Upper lobe of right lung (tissue), 1 donor: ENCODE measurements around the gene AIP. TPM values are rescaled to one million over a fixed set of nuclear protein-coding genes. Genes with fewer than 3 reads are reported as not detected.

Experiments
- ATAC-seq: fragments of 200-7000 bp; cut with Tn5 transposase; one replicate; pipeline ENCODE4 v1.9.1; 2020; ENCODE audit warnings: mild to moderate bottlenecking, moderate library complexity
- DNase-seq: peaks from one replicate; pipeline ENCODE4 v3.0.0-alpha.2; 2020
- H3K27ac ChIP-seq: fragments of 200-600 bp; one replicate; pipeline ENCODE4 v1.8.0; 2022
- H3K27me3 ChIP-seq: fragments of 200-600 bp; one replicate; pipeline ENCODE4 v1.8.0; 2022; ENCODE audit warnings: mild to moderate bottlenecking
- H3K36me3 ChIP-seq: fragments of 200-600 bp; one replicate; pipeline ENCODE4 v1.8.0; 2022
- H3K4me1 ChIP-seq: fragments of 200-600 bp; one replicate; pipeline ENCODE4 v1.8.0; 2022
- H3K4me3 ChIP-seq: fragments of 200-600 bp; one replicate; pipeline ENCODE4 v1.8.0; 2022; ENCODE audit warnings: mild to moderate bottlenecking
- H3K9me3 ChIP-seq: fragments of 200-600 bp; one replicate; pipeline ENCODE4 v1.8.0; 2022
- intact Hi-C: fragments of 100-400 bp; cut with DNase I; formaldehyde crosslinking; loops from one replicate; pipeline ENCODE4 v1.11.0; 2022
- total RNA-seq: library from RNA; stranded (reverse); fragmentation: NEBNext Ultra II Directional; extraction: Animal tissue kit (Norgen Biotek cat#: 25700); gene quantifications from one replicate; pipeline ENCODE4 v1.2.1, GENCODE V29; 2021
- TF ChIP-seq, protein P1 (sequence below): fragments of 200-600 bp; IDR thresholded peaks from one replicate; pipeline ENCODE4 v1.8.0; 2022; ENCODE audit warnings: antibody characterized with exemption
- donor health status: DM: no; HTN: yes; CAD: no; lungs with severe emphysema.

Gene AIP
- total RNA-seq, 1 donor from 2014 or later = 87.0 TPM

- peaks cover 19% of the 10 kb centered on the region for H3K4me1 ChIP-seq
- no peaks in the 10 kb centered on the region for H3K9me3 ChIP-seq
- no peak for DNase-seq
- TF ChIP-seq, protein P1, sequence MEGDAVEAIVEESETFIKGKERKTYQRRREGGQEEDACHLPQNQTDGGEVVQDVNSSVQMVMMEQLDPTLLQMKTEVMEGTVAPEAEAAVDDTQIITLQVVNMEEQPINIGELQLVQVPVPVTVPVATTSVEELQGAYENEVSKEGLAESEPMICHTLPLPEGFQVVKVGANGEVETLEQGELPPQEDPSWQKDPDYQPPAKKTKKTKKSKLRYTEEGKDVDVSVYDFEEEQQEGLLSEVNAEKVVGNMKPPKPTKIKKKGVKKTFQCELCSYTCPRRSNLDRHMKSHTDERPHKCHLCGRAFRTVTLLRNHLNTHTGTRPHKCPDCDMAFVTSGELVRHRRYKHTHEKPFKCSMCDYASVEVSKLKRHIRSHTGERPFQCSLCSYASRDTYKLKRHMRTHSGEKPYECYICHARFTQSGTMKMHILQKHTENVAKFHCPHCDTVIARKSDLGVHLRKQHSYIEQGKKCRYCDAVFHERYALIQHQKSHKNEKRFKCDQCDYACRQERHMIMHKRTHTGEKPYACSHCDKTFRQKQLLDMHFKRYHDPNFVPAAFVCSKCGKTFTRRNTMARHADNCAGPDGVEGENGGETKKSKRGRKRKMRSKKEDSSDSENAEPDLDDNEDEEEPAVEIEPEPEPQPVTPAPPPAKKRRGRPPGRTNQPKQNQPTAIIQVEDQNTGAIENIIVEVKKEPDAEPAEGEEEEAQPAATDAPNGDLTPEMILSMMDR = no peak
- intact Hi-C loops = no loop called here
- H3K4me3 ChIP-seq = no peak overlapping the region
- peak; percentile 3 for ATAC-seq
- H3K36me3 ChIP-seq = peaks cover 30% of the 10 kb centered on the region
- peak overlapping the region; percentile 65 for H3K27ac ChIP-seq
- H3K27me3 ChIP-seq = no peaks in the 10 kb centered on the region
Measured at GRCh38 chr11:67439321-67440228, 43.3 kb upstream of the AIP start.

DNA sequence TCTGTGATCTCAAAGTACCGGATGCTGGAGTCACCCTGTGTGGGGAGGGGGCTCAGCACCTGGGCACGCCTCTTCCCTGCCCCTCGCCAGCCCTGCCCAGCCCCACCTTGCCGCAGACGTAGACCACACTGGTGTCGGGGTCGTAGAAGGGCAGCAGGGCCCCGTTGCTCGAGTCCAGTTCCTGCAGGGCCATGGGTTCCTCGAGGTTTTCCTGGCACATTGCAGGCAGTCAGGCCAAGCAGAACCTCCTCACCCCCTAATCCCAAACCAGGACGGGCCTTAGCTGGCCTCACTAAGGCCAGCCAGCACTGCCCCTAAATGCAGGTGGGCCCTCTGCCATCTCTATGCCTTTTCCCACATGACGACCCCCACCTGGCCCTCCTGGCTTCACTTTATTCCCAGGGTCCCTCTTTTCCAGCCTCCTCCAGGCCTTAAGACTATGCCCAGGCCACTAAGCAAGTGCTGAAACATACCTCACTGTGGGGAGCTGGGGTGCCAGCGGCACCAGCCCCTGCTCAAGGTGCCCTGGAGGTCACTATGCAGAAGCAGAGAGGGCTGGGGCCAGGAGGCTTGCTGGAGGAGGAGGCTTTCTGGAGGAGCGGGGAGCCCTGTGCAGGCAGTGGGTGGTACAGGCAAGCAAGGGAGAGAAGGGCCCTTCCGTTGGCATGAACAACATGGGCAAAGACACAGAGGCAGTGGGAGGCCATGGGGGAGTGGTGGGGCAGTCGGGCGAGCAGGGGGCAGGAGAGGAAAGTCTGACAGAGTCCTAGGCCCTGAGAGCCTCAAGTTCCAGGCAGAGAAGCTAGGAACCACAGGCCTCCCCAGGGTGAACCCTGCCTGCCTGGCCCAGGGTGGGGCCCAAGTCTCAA lies 42.4 kb upstream of the AIP start:
- peak overlapping the region; percentile 65 for H3K27ac ChIP-seq
- H3K27me3 ChIP-seq = no peaks in the 10 kb centered on the region
- H3K36me3 ChIP-seq = peaks cover 25% of the 10 kb centered on the region
- ATAC-seq (no peak), DNase-seq (no peak)
- peaks cover 24% of the 10 kb centered on the region for H3K4me1 ChIP-seq
- no peak overlapping the region for H3K4me3 ChIP-seq
- intact Hi-C loops = no loop called here
- TF ChIP-seq, protein P1 = no peak
- no peaks in the 10 kb centered on the region for H3K9me3 ChIP-seq

- intact Hi-C loops = no loop called here
- Histone ChIP-seq H3K36me3 (peaks cover 18% of the 10 kb centered on the region), H3K27me3 (no peaks in the 10 kb centered on the region), H3K9me3 (no peaks in the 10 kb centered on the region), H3K4me3 (no peak overlapping the region), H3K27ac (no peak overlapping the region), H3K4me1 (peaks cover 24% of the 10 kb centered on the region)
- no peak for DNase-seq
- ATAC-seq = no peak
- TF ChIP-seq, protein P1 = no peak
Measured at GRCh38 chr11:67441098-67441563, 41.7 kb upstream of the AIP start.

- DNase-seq = no peak
- intact Hi-C loops = no loop called here
Measured at GRCh38 chr11:67441731-67442351, 41.0 kb upstream of the AIP start.

More at GRCh38 chr11:67441731-67442351, 41.0 kb upstream of the AIP start:
- no peaks in the 10 kb centered on the region for H3K9me3 ChIP-seq
- ATAC-seq = no peak
- no peak overlapping the region for H3K27ac ChIP-seq
- peaks cover 18% of the 10 kb centered on the region for H3K36me3 ChIP-seq
- no peak overlapping the region for H3K4me3 ChIP-seq
- no peaks in the 10 kb centered on the region for H3K27me3 ChIP-seq
- TF ChIP-seq, protein P1 = no peak
- peaks cover 24% of the 10 kb centered on the region for H3K4me1 ChIP-seq
